ENCODE measurements around the gene PLA1A.

- TF ChIP-seq POLR2A (IDR thresholded peaks at IDR 0.05): no peak
- TF ChIP-seq, protein P1, sequence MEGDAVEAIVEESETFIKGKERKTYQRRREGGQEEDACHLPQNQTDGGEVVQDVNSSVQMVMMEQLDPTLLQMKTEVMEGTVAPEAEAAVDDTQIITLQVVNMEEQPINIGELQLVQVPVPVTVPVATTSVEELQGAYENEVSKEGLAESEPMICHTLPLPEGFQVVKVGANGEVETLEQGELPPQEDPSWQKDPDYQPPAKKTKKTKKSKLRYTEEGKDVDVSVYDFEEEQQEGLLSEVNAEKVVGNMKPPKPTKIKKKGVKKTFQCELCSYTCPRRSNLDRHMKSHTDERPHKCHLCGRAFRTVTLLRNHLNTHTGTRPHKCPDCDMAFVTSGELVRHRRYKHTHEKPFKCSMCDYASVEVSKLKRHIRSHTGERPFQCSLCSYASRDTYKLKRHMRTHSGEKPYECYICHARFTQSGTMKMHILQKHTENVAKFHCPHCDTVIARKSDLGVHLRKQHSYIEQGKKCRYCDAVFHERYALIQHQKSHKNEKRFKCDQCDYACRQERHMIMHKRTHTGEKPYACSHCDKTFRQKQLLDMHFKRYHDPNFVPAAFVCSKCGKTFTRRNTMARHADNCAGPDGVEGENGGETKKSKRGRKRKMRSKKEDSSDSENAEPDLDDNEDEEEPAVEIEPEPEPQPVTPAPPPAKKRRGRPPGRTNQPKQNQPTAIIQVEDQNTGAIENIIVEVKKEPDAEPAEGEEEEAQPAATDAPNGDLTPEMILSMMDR (IDR thresholded peaks at IDR 0.05): no peak
These were observed 23.2 kb downstream of the PLA1A start for GRCh38 chr3:119620899-119621298.

Measured in Peyer's patch (tissue), 4 donors.